Panc1 (cell line): ENCODE data around the gene TLR3. TPM values are rescaled to one million over a fixed set of nuclear protein-coding genes. Genes with fewer than 3 reads are reported as not detected.
A peak's percentile ranks its signal among the peaks of the same experiment; 100 is the strongest.

Experiments
- ATAC-seq: fragments of 200-7000 bp; cut with Tn5 transposase; 2 replicates; pipeline ENCODE4 v1.9.1; 2020; ENCODE audit warnings: mild to moderate bottlenecking, moderate library complexity
- BruUV-seq: library from RNA; stranded (reverse); fragments of 400-500 nt; replicated peaks from 2 replicates; lab custom pipeline; 2021; lab: Mats Ljungman, UMichigan
- CTCF ChIA-PET: fragments of 300-600 bp; sonication (Branson Sonifier 250); formaldehyde crosslinking; loops from one replicate; lab custom pipeline; 2022; ENCODE audit warnings: antibody characterized with exemption; lab: Charles Lee
- POLR2A ChIA-PET: fragments of 300-600 bp; sonication (Branson Sonifier 250); formaldehyde crosslinking; loops from one replicate; lab custom pipeline; 2022; ENCODE audit warnings: antibody characterized with exemption; lab: Charles Lee
- DNase-seq: peaks from one replicate; pipeline ENCODE4 v3.0.0-alpha.2; 2010; ENCODE audit warnings: low read depth, low spot score
- H3K27ac ChIP-seq: 2 replicates; pipeline ENCODE4 v1.5.1; 2011; ENCODE audit warnings: mild to moderate bottlenecking, low read length, inconsistent platforms
- H3K27me3 ChIP-seq: fragments of 200-500 bp; sonication (Bioruptor generic); 2 replicates; pipeline ENCODE4 v1.6.0; 2014; ENCODE audit warnings: low read length, inconsistent platforms; ENCODE audit not compliant: control insufficient read depth, insufficient read depth
- H3K36me3 ChIP-seq: fragments of 200-500 bp; sonication (Bioruptor generic); 2 replicates; pipeline ENCODE4 v1.5.1; 2014; ENCODE audit warnings: inconsistent platforms, mild to moderate bottlenecking, low read length, moderate library complexity; ENCODE audit not compliant: control insufficient read depth, insufficient read depth
- H3K4me1 ChIP-seq: 2 replicates; pipeline ENCODE4 v1.5.1; 2011; ENCODE audit warnings: inconsistent platforms, mild to moderate bottlenecking, low read length, moderate library complexity; ENCODE audit not compliant: control insufficient read depth, insufficient read depth
- H3K4me3 ChIP-seq, 2 experiments: 2 replicates each; pipeline ENCODE4 v1.5.1; 2011 to 2012; ENCODE audit warnings: low read depth in 2 of 2, low read length in 2 of 2, mild to moderate bottlenecking in 2 of 2, inconsistent platforms in 1 of 2, moderate library complexity in 1 of 2
- H3K9me3 ChIP-seq: fragments of 200-500 bp; sonication (Bioruptor generic); 2 replicates; pipeline ENCODE4 v1.5.1; 2014; ENCODE audit warnings: low read depth, mild to moderate bottlenecking, inconsistent platforms, low read length, moderate library complexity; ENCODE audit not compliant: control insufficient read depth, insufficient read depth
- POLR2AphosphoS5 ChIP-seq: IDR thresholded peaks from 2 replicates; pipeline ENCODE4 v1.6.1; 2012; ENCODE audit warnings: mild to moderate bottlenecking, low read depth, low read length, moderate library complexity
- SIN3A ChIP-seq: IDR thresholded peaks from 2 replicates; pipeline ENCODE4 v1.6.1; 2012; ENCODE audit warnings: low read depth, mild to moderate bottlenecking, low read length, moderate library complexity, borderline replicate concordance; ENCODE audit not compliant: insufficient read depth
- TCF7L2 ChIP-seq: IDR thresholded peaks from 2 replicates; pipeline ENCODE4 v1.6.1; 2011; ENCODE audit warnings: mild to moderate bottlenecking, low read depth, low read length, inconsistent platforms
- in situ Hi-C: cut with HindIII; loops from 2 replicates; pipeline ENCODE4 v1.10.0; 2016; ENCODE audit warnings: low sequenced_read_pairs, low pct_unique_long_range_greater_than_20kb
- intact Hi-C: fragments of 100-400 bp; cut with micrococcal nuclease; formaldehyde crosslinking; loops from one replicate; pipeline ENCODE4 v1.10.0; 2022; ENCODE audit not compliant: unreplicated experiment
- total RNA-seq: library from RNA; stranded (reverse); gene quantifications from one replicate; pipeline ENCODE4 v1.2.1, GENCODE V29; 2021; ENCODE audit not compliant: unreplicated experiment
- TF ChIP-seq, protein P1 (sequence below): fragments of 450-650 bp; IDR thresholded peaks from 2 replicates; pipeline ENCODE4 v1.5.1; 2017; ENCODE audit warnings: mild to moderate bottlenecking
- TF ChIP-seq, protein P2 (sequence below), 2 experiments: IDR thresholded peaks; 2 replicates each; pipeline ENCODE4 v1.6.1; 2011 to 2012; ENCODE audit warnings: low read depth in 2 of 2, control low read depth in 1 of 2, low read length in 1 of 2, mild to moderate bottlenecking in 1 of 2, moderate library complexity in 1 of 2; ENCODE audit not compliant: insufficient read depth in 1 of 2

TLR3 gene
- total RNA-seq, 1 experiment from 2014 or later: 0.41 TPM

DNA sequence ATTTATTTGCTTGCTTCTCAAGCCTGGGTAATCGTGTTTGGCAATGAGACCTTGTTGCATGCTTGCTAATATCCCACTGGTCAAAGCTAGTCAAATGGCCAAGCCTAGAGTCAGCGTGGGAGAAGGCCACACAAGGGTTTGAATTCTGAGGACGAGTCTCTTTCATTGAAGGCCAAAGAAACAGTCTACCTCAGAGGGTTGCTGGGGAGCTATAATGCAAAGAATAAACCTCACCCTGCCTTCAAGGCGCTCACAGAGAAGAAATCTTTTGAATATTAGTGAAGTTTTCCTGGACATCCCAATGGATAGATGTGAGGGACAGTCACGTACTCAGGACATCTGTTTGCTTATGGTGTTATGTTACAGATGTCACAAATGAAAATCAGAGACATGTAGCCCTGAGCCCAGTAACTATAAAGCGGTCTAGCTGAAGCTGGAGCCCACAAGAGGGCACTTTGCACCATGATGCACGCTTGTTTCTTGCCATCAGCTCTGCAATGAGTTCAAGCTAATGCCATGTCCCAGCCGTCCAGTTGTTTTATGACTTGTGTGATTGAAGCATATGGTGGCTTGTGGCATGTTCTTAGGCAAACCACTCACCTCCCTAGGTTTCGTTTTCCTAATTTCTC is 1.1 kb upstream of the TLR3 start:
- H3K4me3 ChIP-seq: no peak overlapping the region
- ChIA-PET POLR2A (no interaction called here), CTCF (interaction anchor here (1.6 to 1.7 kb wide), 2 partner anchors 65 to 70 kb away, joined by 3 to 11 read pairs; no protein-coding TSS in a partner anchor)
- no peak overlapping the region for H3K27ac ChIP-seq
- no peaks in the 10 kb centered on the region; the same call in 1 of the 2 replicates for H3K27me3 ChIP-seq
- in situ Hi-C loops (no loop called here), intact Hi-C loops (loop anchor here (1.0 kb wide), 1 partner anchor 69 kb away; no protein-coding TSS in a partner anchor)
- no peaks in the 10 kb centered on the region for H3K36me3 ChIP-seq
- no TSS peak for BruUV-seq
- DNase-seq (peak; percentile 25), ATAC-seq (peak; percentile 94)
- no peaks in the 10 kb centered on the region for H3K4me1 ChIP-seq
- H3K9me3 ChIP-seq: no peaks in the 10 kb centered on the region
- TF ChIP-seq SIN3A: no peak
- TF ChIP-seq, protein P1, sequence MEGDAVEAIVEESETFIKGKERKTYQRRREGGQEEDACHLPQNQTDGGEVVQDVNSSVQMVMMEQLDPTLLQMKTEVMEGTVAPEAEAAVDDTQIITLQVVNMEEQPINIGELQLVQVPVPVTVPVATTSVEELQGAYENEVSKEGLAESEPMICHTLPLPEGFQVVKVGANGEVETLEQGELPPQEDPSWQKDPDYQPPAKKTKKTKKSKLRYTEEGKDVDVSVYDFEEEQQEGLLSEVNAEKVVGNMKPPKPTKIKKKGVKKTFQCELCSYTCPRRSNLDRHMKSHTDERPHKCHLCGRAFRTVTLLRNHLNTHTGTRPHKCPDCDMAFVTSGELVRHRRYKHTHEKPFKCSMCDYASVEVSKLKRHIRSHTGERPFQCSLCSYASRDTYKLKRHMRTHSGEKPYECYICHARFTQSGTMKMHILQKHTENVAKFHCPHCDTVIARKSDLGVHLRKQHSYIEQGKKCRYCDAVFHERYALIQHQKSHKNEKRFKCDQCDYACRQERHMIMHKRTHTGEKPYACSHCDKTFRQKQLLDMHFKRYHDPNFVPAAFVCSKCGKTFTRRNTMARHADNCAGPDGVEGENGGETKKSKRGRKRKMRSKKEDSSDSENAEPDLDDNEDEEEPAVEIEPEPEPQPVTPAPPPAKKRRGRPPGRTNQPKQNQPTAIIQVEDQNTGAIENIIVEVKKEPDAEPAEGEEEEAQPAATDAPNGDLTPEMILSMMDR: peak; percentile 69

DNA sequence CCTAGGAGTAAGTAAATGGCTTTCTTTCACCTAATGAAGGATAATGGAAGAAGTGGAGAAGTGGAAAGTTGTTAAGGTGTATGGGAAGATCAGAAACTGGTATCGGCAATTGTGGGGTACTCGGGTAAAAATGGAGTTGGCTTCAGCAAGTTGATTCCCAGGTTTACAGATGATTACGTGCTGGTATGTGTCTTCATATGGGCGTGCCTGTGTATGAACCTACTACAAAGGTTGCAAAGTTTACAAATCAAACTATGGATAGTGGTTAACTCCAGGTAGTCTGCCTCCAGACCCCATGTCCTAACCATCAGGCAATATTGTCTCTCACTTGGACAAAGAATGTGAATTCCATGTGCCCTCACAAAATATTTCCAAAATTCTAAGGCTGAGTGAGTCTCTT is 773 bp downstream of the TLR3 start:
- no peaks in the 10 kb centered on the region for H3K4me1 ChIP-seq
- no peaks in the 10 kb centered on the region for H3K36me3 ChIP-seq
- H3K27me3 ChIP-seq: no peaks in the 10 kb centered on the region; the same call in 1 of the 2 replicates
- no peaks in the 10 kb centered on the region for H3K9me3 ChIP-seq
- intact Hi-C loops (no loop called here), in situ Hi-C loops (no loop called here)
- TF ChIP-seq, protein P1: no peak
- no peak for TF ChIP-seq TCF7L2
- TF ChIP-seq, protein P2, sequence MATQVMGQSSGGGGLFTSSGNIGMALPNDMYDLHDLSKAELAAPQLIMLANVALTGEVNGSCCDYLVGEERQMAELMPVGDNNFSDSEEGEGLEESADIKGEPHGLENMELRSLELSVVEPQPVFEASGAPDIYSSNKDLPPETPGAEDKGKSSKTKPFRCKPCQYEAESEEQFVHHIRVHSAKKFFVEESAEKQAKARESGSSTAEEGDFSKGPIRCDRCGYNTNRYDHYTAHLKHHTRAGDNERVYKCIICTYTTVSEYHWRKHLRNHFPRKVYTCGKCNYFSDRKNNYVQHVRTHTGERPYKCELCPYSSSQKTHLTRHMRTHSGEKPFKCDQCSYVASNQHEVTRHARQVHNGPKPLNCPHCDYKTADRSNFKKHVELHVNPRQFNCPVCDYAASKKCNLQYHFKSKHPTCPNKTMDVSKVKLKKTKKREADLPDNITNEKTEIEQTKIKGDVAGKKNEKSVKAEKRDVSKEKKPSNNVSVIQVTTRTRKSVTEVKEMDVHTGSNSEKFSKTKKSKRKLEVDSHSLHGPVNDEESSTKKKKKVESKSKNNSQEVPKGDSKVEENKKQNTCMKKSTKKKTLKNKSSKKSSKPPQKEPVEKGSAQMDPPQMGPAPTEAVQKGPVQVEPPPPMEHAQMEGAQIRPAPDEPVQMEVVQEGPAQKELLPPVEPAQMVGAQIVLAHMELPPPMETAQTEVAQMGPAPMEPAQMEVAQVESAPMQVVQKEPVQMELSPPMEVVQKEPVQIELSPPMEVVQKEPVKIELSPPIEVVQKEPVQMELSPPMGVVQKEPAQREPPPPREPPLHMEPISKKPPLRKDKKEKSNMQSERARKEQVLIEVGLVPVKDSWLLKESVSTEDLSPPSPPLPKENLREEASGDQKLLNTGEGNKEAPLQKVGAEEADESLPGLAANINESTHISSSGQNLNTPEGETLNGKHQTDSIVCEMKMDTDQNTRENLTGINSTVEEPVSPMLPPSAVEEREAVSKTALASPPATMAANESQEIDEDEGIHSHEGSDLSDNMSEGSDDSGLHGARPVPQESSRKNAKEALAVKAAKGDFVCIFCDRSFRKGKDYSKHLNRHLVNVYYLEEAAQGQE (IDR thresholded peaks at IDR 0.05; ENCODE audit: insufficient read depth in 1 of 2, low read depth in 2 of 2, low read length in 1 of 2): no peak
- no peak for TF ChIP-seq SIN3A
- TF ChIP-seq POLR2AphosphoS5: no peak
- DNase-seq: no peak
- no peak overlapping the region for H3K27ac ChIP-seq
- no peak for ATAC-seq
- ChIA-PET POLR2A (no interaction called here), CTCF (interaction anchor here (0.9 kb wide), 1 partner anchor 68 kb away, joined by 7 read pairs; no protein-coding TSS in a partner anchor)
- BruUV-seq: no TSS peak
- no peak overlapping the region for H3K4me3 ChIP-seq
